Fibroblast of mammary gland (primary cell): Measurements from ENCODE around the gene SF3B1.
A peak's percentile ranks its signal among the peaks of the same experiment; 100 is the strongest.
"Not testable (repeated sequence)": the region's sequence is repeated elsewhere in the genome, so short reads cannot be mapped to it uniquely, and the experiment has no call there.

Experiments used
- DNase-seq: peaks from one replicate; pipeline ENCODE4 v3.0.0-alpha.2; 2010; ENCODE audit warnings: low read depth
- H3K4me3 ChIP-seq: 2 replicates; pipeline ENCODE4 v1.5.1; 2011; ENCODE audit warnings: low read depth, mild to moderate bottlenecking, low read length, moderate library complexity; ENCODE audit not compliant: control insufficient read depth
- CTCF ChIP-seq: conservative IDR thresholded peaks from 2 replicates; pipeline ENCODE4 v1.5.1; 2011; ENCODE audit warnings: low read depth, low read length, inconsistent platforms; ENCODE audit not compliant: control insufficient read depth, insufficient read depth

Gene SF3B1

GRCh38 chr2:197434541-197435513 lies at the start of gene SF3B1:
Gene SF3B1, minus strand, starts transcription at chr2:197435028. Its CDS starts 29 bp downstream, at chr2:197434999.
- H3K4me3 ChIP-seq: peak within 1 kb of the TSS; percentile 100
- no peak for TF ChIP-seq CTCF
- DNase-seq: peak; percentile 96

- not testable (repeated sequence) for H3K4me3 ChIP-seq
These were observed 49.4 kb upstream of the SF3B1 start for GRCh38 chr2:197484248-197484647.

GRCh38 chr2:197480165-197481036 lies 45.6 kb upstream of the SF3B1 start:
- no peak for TF ChIP-seq CTCF
- H3K4me3 ChIP-seq: no peak overlapping the region
- DNase-seq: no peak

More at GRCh38 chr2:197484248-197484647, 49.4 kb upstream of the SF3B1 start:
- not testable (repeated sequence) for DNase-seq

- TF ChIP-seq CTCF: no peak
- no peak overlapping the region for H3K4me3 ChIP-seq
- DNase-seq: no peak
These were observed 43.0 kb upstream of the SF3B1 start for GRCh38 chr2:197477797-197478196.

GRCh38 chr2:197472166-197472565 lies 37.3 kb upstream of the SF3B1 start:
- H3K4me3 ChIP-seq: no peak overlapping the region
- TF ChIP-seq CTCF: no peak
- DNase-seq: no peak

GRCh38 chr2:197464175-197464574 lies 29.3 kb upstream of the SF3B1 start:
- no peak for TF ChIP-seq CTCF
- peak; percentile 16 for DNase-seq

More at GRCh38 chr2:197464175-197464574, 29.3 kb upstream of the SF3B1 start:
- H3K4me3 ChIP-seq: no peak overlapping the region
